HEK293 (cell line): Measurements from ENCODE around the gene AMPD2.

Experiments used
- CTCF ChIA-PET: fragments of 350-600 bp; formaldehyde crosslinking; extraction: SDS; loops from one replicate; lab custom pipeline; 2021; ENCODE audit warnings: antibody characterized with exemption; lab: Yijun Ruan, JAX
- POLR2A ChIA-PET: fragments of 300-600 bp; formaldehyde crosslinking; extraction: SDS; loops from one replicate; lab custom pipeline; 2020; ENCODE audit warnings: antibody characterized with exemption, inconsistent platforms; lab: Yijun Ruan, JAX
- H3K27ac ChIP-seq: fragments of 200-500 bp; sonication (Bioruptor generic); 2 replicates; pipeline ENCODE4 v1.5.1; 2014; ENCODE audit warnings: low read depth, low read length, control low read depth, inconsistent platforms; ENCODE audit errors: extremely low read depth
- H3K36me3 ChIP-seq, 2 experiments: fragments of 200-500 bp in 1 of 2; sonication (Bioruptor generic) in 1 of 2; 1 replicate in 1 of 2; 2 replicates in 1 of 2; pipeline ENCODE4 v1.5.1; 2014 to 2017; ENCODE audit warnings: inconsistent platforms in 2 of 2, low read length in 2 of 2; ENCODE audit not compliant: control insufficient read depth in 2 of 2, insufficient read depth in 1 of 2
- H3K4me1 ChIP-seq: fragments of 200-500 bp; sonication (Bioruptor generic); 2 replicates; pipeline ENCODE4 v1.5.1; 2014; ENCODE audit warnings: mild to moderate bottlenecking, low read length, inconsistent platforms; ENCODE audit not compliant: control insufficient read depth, insufficient read depth
- H3K4me3 ChIP-seq: 2 replicates; pipeline ENCODE4 v1.5.1; 2011; ENCODE audit warnings: low read depth, mild to moderate bottlenecking, control low read depth, low read length, moderate library complexity
- H3K9me3 ChIP-seq: fragments of 200-500 bp; sonication (Bioruptor generic); 2 replicates; pipeline ENCODE4 v1.5.1; 2014; ENCODE audit warnings: low read depth, low read length, inconsistent platforms; ENCODE audit not compliant: control insufficient read depth, insufficient read depth
- FEZF1 ChIP-seq: fragments of 450-650 bp; formaldehyde crosslinking; IDR thresholded peaks from 2 replicates; pipeline ENCODE4 v1.5.1; 2016; ENCODE audit warnings: missing biosample characterization, missing genetic modification characterization
- PRDM1 ChIP-seq: fragments of 450-650 bp; formaldehyde crosslinking; IDR thresholded peaks from 2 replicates; pipeline ENCODE4; 2016; ENCODE audit warnings: missing biosample characterization, missing genetic modification characterization
- REST ChIP-seq: fragments of 450-650 bp; formaldehyde crosslinking; IDR thresholded peaks from 2 replicates; pipeline ENCODE4 v1.5.1; 2016; ENCODE audit warnings: missing biosample characterization, missing genetic modification characterization
- ZBTB11 ChIP-seq: fragments of 450-650 bp; formaldehyde crosslinking; conservative IDR thresholded peaks from 2 replicates; pipeline ENCODE4 v1.5.1; 2016; ENCODE audit warnings: low read depth, missing biosample characterization, missing genetic modification characterization
- ZBTB6 ChIP-seq: fragments of 450-650 bp; formaldehyde crosslinking; IDR thresholded peaks from 2 replicates; pipeline ENCODE4 v1.5.1; 2017; ENCODE audit warnings: missing biosample characterization, missing genetic modification characterization
- ZBTB8A ChIP-seq: fragments of 450-650 bp; formaldehyde crosslinking; IDR thresholded peaks from 2 replicates; pipeline ENCODE4 v1.5.1; 2016; ENCODE audit warnings: missing biosample characterization, missing genetic modification characterization
- ZFP3 ChIP-seq: fragments of 450-650 bp; formaldehyde crosslinking; IDR thresholded peaks from 2 replicates; pipeline ENCODE4 v1.5.1; 2016; ENCODE audit warnings: low read depth, missing biosample characterization, missing genetic modification characterization
- ZNF280D ChIP-seq: fragments of 450-650 bp; formaldehyde crosslinking; IDR thresholded peaks from 2 replicates; pipeline ENCODE4 v1.5.1; 2016; ENCODE audit warnings: missing biosample characterization, missing genetic modification characterization
- ZNF335 ChIP-seq: fragments of 450-650 bp; formaldehyde crosslinking; conservative IDR thresholded peaks from 2 replicates; pipeline ENCODE4 v1.5.1; 2016; ENCODE audit warnings: missing biosample characterization, missing genetic modification characterization
- ZNF350 ChIP-seq: fragments of 450-650 bp; formaldehyde crosslinking; IDR thresholded peaks from 2 replicates; pipeline ENCODE4 v1.5.0; 2017; ENCODE audit warnings: missing biosample characterization, mild to moderate bottlenecking, missing genetic modification characterization
- ZNF473 ChIP-seq: fragments of 450-650 bp; formaldehyde crosslinking; IDR thresholded peaks from 2 replicates; pipeline ENCODE4 v1.5.1; 2017; ENCODE audit warnings: missing biosample characterization, missing genetic modification characterization
- ZNF544 ChIP-seq: fragments of 450-650 bp; formaldehyde crosslinking; IDR thresholded peaks from 2 replicates; pipeline ENCODE4 v1.5.0; 2017; ENCODE audit warnings: missing biosample characterization, missing genetic modification characterization
- ZNF626 ChIP-seq: fragments of 450-650 bp; sonication (Bioruptor Pico); formaldehyde crosslinking; IDR thresholded peaks from 2 replicates; pipeline ENCODE4 v1.5.1; 2018; ENCODE audit warnings: missing biosample characterization, missing genetic modification characterization, inconsistent platforms
- ZNF658 ChIP-seq: fragments of 450-650 bp; formaldehyde crosslinking; IDR thresholded peaks from 2 replicates; pipeline ENCODE4; 2016; ENCODE audit warnings: missing biosample characterization, missing genetic modification characterization
- ZNF677 ChIP-seq: fragments of 450-650 bp; IDR thresholded peaks from 2 replicates; pipeline ENCODE4 v1.5.0; 2018; ENCODE audit warnings: missing biosample characterization, mild to moderate bottlenecking, missing genetic modification characterization, moderate library complexity
- ZSCAN16 ChIP-seq: fragments of 450-650 bp; formaldehyde crosslinking; IDR thresholded peaks from 2 replicates; pipeline ENCODE4 v1.5.1; 2016; ENCODE audit warnings: missing biosample characterization, missing genetic modification characterization
- TF ChIP-seq, protein P1 (sequence below): fragments of 450-650 bp; formaldehyde crosslinking; IDR thresholded peaks from 2 replicates; pipeline ENCODE4 v1.5.1; 2016; ENCODE audit warnings: missing biosample characterization, missing genetic modification characterization
- TF ChIP-seq, protein P2 (sequence below): fragments of 450-650 bp; formaldehyde crosslinking; IDR thresholded peaks from 2 replicates; pipeline ENCODE4 v1.5.1; 2016; ENCODE audit warnings: missing biosample characterization, missing genetic modification characterization

Gene AMPD2

GRCh38 chr1:109586055-109586454 lies 33.6 kb upstream of the AMPD2 start (continued):
- TF ChIP-seq REST (tag by site-specific recombination) (no peak), ZSCAN16 (tag by site-specific recombination) (no peak), ZNF473 (tag by site-specific recombination) (no peak), ZNF350 (tag by site-specific recombination) (no peak), ZNF626 (tag by site-specific recombination) (no peak), ZNF658 (tag by site-specific recombination) (no peak), FEZF1 (tag by site-specific recombination) (no peak), ZBTB11 (tag by site-specific recombination) (no peak)
- TF ChIP-seq, protein P1, sequence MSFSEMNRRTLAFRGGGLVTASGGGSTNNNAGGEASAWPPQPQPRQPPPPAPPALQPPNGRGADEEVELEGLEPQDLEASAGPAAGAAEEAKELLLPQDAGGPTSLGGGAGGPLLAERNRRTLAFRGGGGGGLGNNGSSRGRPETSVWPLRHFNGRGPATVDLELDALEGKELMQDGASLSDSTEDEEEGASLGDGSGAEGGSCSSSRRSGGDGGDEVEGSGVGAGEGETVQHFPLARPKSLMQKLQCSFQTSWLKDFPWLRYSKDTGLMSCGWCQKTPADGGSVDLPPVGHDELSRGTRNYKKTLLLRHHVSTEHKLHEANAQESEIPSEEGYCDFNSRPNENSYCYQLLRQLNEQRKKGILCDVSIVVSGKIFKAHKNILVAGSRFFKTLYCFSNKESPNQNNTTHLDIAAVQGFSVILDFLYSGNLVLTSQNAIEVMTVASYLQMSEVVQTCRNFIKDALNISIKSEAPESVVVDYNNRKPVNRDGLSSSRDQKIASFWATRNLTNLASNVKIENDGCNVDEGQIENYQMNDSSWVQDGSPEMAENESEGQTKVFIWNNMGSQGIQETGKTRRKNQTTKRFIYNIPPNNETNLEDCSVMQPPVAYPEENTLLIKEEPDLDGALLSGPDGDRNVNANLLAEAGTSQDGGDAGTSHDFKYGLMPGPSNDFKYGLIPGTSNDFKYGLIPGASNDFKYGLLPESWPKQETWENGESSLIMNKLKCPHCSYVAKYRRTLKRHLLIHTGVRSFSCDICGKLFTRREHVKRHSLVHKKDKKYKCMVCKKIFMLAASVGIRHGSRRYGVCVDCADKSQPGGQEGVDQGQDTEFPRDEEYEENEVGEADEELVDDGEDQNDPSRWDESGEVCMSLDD (tag by site-specific recombination): no peak

- Histone ChIP-seq H3K36me3 (peaks cover 23 to 96% of the 10 kb centered on the region in 2 experiments), H3K9me3 (no peaks in the 10 kb centered on the region), H3K4me1 (no peaks in the 10 kb centered on the region), H3K4me3 (no peak overlapping the region), H3K27ac (no peak overlapping the region)
- ChIA-PET CTCF (no interaction called here), POLR2A (no interaction called here)
- TF ChIP-seq ZBTB8A (tag by site-specific recombination): no peak
- peak; percentile 23; the same call in 1 of the 2 replicates for TF ChIP-seq PRDM1
These were observed 30.5 kb upstream of the AMPD2 start for GRCh38 chr1:109589177-109589576.

GRCh38 chr1:109589679-109590078 lies 30.0 kb upstream of the AMPD2 start:
- Histone ChIP-seq H3K27ac (no peak overlapping the region), H3K4me1 (no peaks in the 10 kb centered on the region), H3K36me3 (peaks cover 20 to 94% of the 10 kb centered on the region in 2 experiments), H3K4me3 (no peak overlapping the region), H3K9me3 (no peaks in the 10 kb centered on the region)
- ChIA-PET POLR2A (no interaction called here), CTCF (interaction anchor here (0.9 kb wide), 1 partner anchor 50 kb away, joined by 4 read pairs; no protein-coding TSS in a partner anchor)
- TF ChIP-seq ZBTB6 (tag by site-specific recombination) (no peak), ZFP3 (tag by site-specific recombination) (no peak), ZNF280D (tag by site-specific recombination) (no peak), ZNF335 (tag by site-specific recombination) (no peak), ZNF677 (tag by site-specific recombination) (no peak), ZNF544 (tag by site-specific recombination) (no peak)
- TF ChIP-seq, protein P2, sequence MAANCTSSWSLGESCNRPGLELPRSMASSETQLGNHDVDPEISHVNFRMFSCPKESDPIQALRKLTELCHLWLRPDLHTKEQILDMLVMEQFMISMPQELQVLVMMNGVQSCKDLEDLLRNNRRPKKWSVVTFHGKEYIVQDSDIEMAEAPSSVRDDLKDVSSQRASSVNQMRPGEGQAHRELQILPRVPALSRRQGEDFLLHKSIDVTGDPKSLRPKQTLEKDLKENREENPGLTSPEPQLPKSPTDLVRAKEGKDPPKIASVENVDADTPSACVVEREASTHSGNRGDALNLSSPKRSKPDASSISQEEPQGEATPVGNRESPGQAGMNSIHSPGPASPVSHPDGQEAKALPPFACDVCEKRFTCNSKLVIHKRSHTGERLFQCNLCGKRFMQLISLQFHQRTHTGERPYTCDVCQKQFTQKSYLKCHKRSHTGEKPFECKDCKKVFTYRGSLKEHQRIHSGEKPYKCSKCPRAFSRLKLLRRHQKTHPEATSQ (tag by site-specific recombination): no peak
